ENCODE data around the gene C19orf81.

GRCh38 chr19:50628551-50628950, 20.7 kb upstream of the C19orf81 start:
- TF ChIP-seq CTCF (IDR thresholded peaks at IDR 0.05) (no peak), POLR2A (IDR thresholded peaks at IDR 0.05) (no peak)

Data from vagina (tissue), 2 donors.